NT2/D1 (cell line): Measurements from ENCODE around the gene MRPL55.
A peak's percentile ranks its signal among the peaks of the same experiment; 100 is the strongest.

Experiments
- DNase-seq: peaks from one replicate; pipeline ENCODE4 v3.0.0-alpha.2; 2011; ENCODE audit warnings: low read depth, low spot score
- H3K27me3 ChIP-seq: 2 replicates; pipeline ENCODE4 v1.6.0; 2011; ENCODE audit warnings: mild to moderate bottlenecking; ENCODE audit not compliant: insufficient read length, insufficient read depth
- H3K36me3 ChIP-seq: 2 replicates; pipeline ENCODE4 v1.6.1; 2011; ENCODE audit warnings: mild to moderate bottlenecking, low read length, mixed read lengths; ENCODE audit not compliant: insufficient read depth, insufficient read length
- H3K4me1 ChIP-seq: 2 replicates; pipeline ENCODE4 v1.5.1; 2011; ENCODE audit not compliant: insufficient read depth, insufficient read length
- H3K4me3 ChIP-seq: 2 replicates; pipeline ENCODE4 v1.5.1; 2011; ENCODE audit warnings: low read depth; ENCODE audit not compliant: insufficient read length
- H3K9ac ChIP-seq: 2 replicates; pipeline ENCODE4 v1.6.0; 2011; ENCODE audit warnings: low read depth; ENCODE audit not compliant: insufficient read length
- H3K9me3 ChIP-seq: 2 replicates; pipeline ENCODE4 v1.5.1; 2011; ENCODE audit warnings: mild to moderate bottlenecking, low read length; ENCODE audit not compliant: insufficient read depth
- SUZ12 ChIP-seq: IDR thresholded peaks from 2 replicates; pipeline ENCODE4 v1.6.1; 2011; ENCODE audit not compliant: insufficient read length, insufficient read depth; ENCODE audit errors: extremely low read depth
- YY1 ChIP-seq: IDR thresholded peaks from 2 replicates; pipeline ENCODE4 v1.6.1; 2011; ENCODE audit not compliant: insufficient read length, insufficient read depth
- ZNF274 ChIP-seq: IDR thresholded peaks from 2 replicates; pipeline ENCODE4 v1.6.1; 2011; ENCODE audit warnings: mild to moderate bottlenecking, low read depth, low read length

MRPL55 gene

GRCh38 chr1:228074954-228075730 is 34.0 kb downstream of the MRPL55 start:
- H3K36me3 ChIP-seq = no peaks in the 10 kb centered on the region
- H3K9me3 ChIP-seq = no peaks in the 10 kb centered on the region
- no peak overlapping the region for H3K9ac ChIP-seq
- no peak for DNase-seq
- peaks cover 29% of the 10 kb centered on the region for H3K4me1 ChIP-seq
- no peak overlapping the region for H3K4me3 ChIP-seq
- peaks cover 27% of the 10 kb centered on the region for H3K27me3 ChIP-seq
- no peak for TF ChIP-seq SUZ12
- no peak for TF ChIP-seq YY1
- no peak for TF ChIP-seq ZNF274

DNA sequence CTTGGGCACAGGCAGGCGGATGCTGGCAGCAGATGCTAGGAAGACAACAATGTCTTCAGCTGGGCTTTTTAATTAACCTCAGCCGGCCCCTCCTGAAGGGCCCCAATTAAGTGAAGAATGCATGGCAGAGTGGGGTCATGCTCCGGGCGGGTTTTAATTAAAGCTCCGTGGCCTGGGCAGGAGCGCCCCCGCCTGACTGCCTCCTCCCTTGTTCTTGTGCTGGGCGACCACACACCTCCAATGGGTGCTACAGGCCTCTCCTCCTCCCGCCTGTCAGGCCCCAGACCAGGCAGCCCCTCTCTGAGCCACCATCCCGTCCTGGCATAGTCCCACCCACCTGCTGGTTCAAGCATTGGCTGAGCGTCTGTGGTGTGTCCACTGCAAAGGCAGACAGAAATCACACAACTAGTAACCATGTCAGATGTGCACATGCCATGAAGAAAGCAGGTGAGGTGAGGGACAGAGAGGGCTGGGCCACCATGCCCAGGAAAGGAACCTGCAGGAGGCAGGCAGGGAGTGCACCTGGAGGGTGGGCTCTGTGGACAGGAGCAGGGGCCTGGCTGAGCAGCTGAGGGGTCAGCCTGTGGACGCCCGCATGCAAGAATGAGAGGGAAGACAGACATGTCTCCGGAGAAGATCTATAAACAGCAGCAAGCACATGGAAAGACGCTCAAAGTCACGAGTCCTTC is 35.1 kb downstream of the MRPL55 start:
- Histone ChIP-seq H3K36me3 (no peaks in the 10 kb centered on the region), H3K4me3 (no peak overlapping the region), H3K9me3 (no peaks in the 10 kb centered on the region), H3K9ac (peak overlapping the region; percentile 3), H3K4me1 (peaks cover 20% of the 10 kb centered on the region), H3K27me3 (peaks cover 38% of the 10 kb centered on the region)
- no peak for DNase-seq
- TF ChIP-seq ZNF274 = no peak
- TF ChIP-seq SUZ12 = no peak
- TF ChIP-seq YY1 = no peak

GRCh38 chr1:228073061-228073856 is 35.8 kb downstream of the MRPL55 start:
- H3K36me3 ChIP-seq = no peaks in the 10 kb centered on the region
- H3K9ac ChIP-seq = no peak overlapping the region
- peaks cover 45% of the 10 kb centered on the region for H3K27me3 ChIP-seq
- TF ChIP-seq ZNF274 (no peak), SUZ12 (no peak), YY1 (no peak)
- no peaks in the 10 kb centered on the region for H3K9me3 ChIP-seq
- no peak overlapping the region for H3K4me3 ChIP-seq
- DNase-seq = no peak
- peaks cover 16% of the 10 kb centered on the region for H3K4me1 ChIP-seq

GRCh38 chr1:228072658-228073043 is 36.4 kb downstream of the MRPL55 start:
- Histone ChIP-seq H3K9ac (no peak overlapping the region), H3K4me3 (no peak overlapping the region), H3K27me3 (peaks cover 51% of the 10 kb centered on the region), H3K9me3 (no peaks in the 10 kb centered on the region), H3K4me1 (peaks cover 16% of the 10 kb centered on the region), H3K36me3 (no peaks in the 10 kb centered on the region)
- no peak for DNase-seq
- TF ChIP-seq ZNF274 (no peak), YY1 (no peak), SUZ12 (no peak)

DNA sequence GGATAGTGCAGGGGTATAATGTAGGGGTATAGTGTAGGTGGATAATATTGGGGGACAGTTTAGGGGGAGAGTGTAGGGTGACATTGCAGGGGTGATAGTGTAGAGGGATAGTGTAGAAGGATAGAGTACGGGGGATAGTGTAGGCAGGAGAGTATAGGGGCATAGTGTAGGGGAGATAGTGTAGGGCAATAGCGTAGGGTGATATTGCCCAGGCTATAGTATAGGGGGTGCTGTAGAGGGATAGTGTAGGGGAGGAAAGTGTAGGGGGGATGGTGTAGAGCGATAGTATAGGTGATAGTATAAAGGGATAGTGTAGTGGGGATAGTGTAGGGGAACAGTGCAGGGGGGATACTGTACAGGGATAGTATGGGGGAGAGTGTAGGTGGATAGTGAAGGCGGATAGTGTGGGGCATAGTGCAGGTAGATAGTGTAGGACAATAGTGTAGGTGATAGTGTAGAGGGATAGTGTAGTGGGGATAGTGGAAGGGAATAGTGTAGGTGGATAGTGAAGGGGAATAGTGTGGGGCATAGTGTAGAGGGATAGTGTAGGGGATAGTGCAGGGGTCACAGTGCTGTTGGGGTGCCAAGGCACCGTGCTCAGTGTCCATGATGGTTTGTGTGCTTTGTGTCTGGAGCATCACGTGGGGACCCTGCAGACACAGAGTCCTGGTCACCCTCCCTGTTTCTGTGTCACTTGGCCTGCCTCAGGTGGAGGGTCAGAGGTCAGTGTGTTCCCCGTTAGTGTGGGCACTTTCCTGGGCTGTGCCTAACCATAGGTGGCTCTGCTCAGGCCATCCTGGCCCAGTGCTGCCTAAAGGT is 37.1 kb downstream of the MRPL55 start:
- peaks cover 57% of the 10 kb centered on the region for H3K27me3 ChIP-seq
- no peaks in the 10 kb centered on the region for H3K9me3 ChIP-seq
- no peaks in the 10 kb centered on the region for H3K36me3 ChIP-seq
- peaks cover 16% of the 10 kb centered on the region for H3K4me1 ChIP-seq
- H3K9ac ChIP-seq = no peak overlapping the region
- H3K4me3 ChIP-seq = no peak overlapping the region
- TF ChIP-seq YY1 = no peak
- no peak for TF ChIP-seq ZNF274
- no peak for TF ChIP-seq SUZ12
- no peak for DNase-seq

GRCh38 chr1:228070851-228071250 is 38.2 kb downstream of the MRPL55 start:
- no peak for TF ChIP-seq SUZ12
- TF ChIP-seq ZNF274 = no peak
- H3K4me1 ChIP-seq = peaks cover 24% of the 10 kb centered on the region
- no peaks in the 10 kb centered on the region for H3K36me3 ChIP-seq
- H3K9ac ChIP-seq = no peak overlapping the region
- H3K4me3 ChIP-seq = no peak overlapping the region
- H3K9me3 ChIP-seq = no peaks in the 10 kb centered on the region
- peaks cover 66% of the 10 kb centered on the region for H3K27me3 ChIP-seq
- no peak for DNase-seq
